DOHH2 (cell line): ENCODE data around the gene PDRG1.

Source experiments
- CTCF ChIP-seq: fragments of 200-600 bp; sonication (generic); IDR thresholded peaks from one replicate; pipeline ENCODE4 v1.5.1; 2014; ENCODE audit warnings: antibody characterized with exemption, mild to moderate bottlenecking, low read depth, low read length; ENCODE audit not compliant: poor library complexity, severe bottlenecking
- EZH2phosphoT487 ChIP-seq: fragments of 200-600 bp; sonication (generic); IDR thresholded peaks from 2 replicates; pipeline ENCODE4 v1.6.1; 2017; ENCODE audit warnings: borderline replicate concordance, mild to moderate bottlenecking, antibody characterized with exemption, low read length, moderate library complexity, mixed read lengths

GRCh38 chr20:31990641-31991338 is 38.9 kb upstream of the PDRG1 start:
- no peak for TF ChIP-seq CTCF
- TF ChIP-seq EZH2phosphoT487 = no peak
